Measurements from ENCODE around the gene SEPTIN8.

DNA sequence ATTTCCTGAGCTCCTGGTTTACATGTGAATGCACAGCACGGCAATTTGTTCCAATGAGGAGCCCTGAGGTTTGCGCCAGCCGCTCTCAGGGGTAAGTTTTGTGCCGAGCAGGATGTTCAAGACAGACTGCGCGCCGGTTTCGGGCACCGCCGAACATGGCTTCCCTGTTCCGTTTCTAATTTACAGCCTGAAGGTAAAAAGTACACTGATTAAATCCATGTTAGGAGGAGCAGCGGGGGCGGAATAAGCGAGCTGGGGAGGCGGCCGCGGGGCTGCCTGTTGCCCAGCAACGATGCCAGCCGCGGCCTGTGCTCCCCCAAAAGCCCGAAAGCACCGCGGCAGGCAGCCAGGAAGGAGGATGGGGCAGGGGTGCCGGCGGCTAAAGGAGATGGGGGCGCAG, 42.4 kb upstream of the SEPTIN8 start:
- no peak for TF ChIP-seq EZH2 (IDR thresholded peaks at IDR 0.05; ENCODE audit: insufficient read depth, poor library complexity, severe bottlenecking)
- TF ChIP-seq EZH2phosphoT487 (IDR thresholded peaks at IDR 0.05; ENCODE audit: insufficient read depth, low read depth): no peak

All from GM23248 (cell line).